Cardiac septum (tissue), 1 donor: ENCODE measurements around the gene ZNF324. TPM values are rescaled to one million over a fixed set of nuclear protein-coding genes. Genes with fewer than 3 reads are reported as not detected.
"Not testable (repeated sequence)": the region's sequence is repeated elsewhere in the genome, so short reads cannot be mapped to it uniquely, and the experiment has no call there.

ENCODE experiments used
- DNase-seq: peaks from one replicate; pipeline ENCODE4 v3.0.0-alpha.2; 2020; ENCODE audit warnings: low spot score
- intact Hi-C: fragments of 100-400 bp; cut with DNase I; formaldehyde crosslinking; loops from one replicate; pipeline ENCODE4 v1.14.0; 2022
- long read RNA-seq: library from polyadenylated mRNA; unstranded; transcript quantifications from one replicate; pipeline ENCODE4 v2.0.0, GENCODE V29; 2021
- total RNA-seq: library from RNA; stranded (reverse); fragmentation: NEBNext Ultra II Directional; extraction: Animal tissue kit (Norgen Biotek cat#: 25700); gene quantifications from one replicate; pipeline ENCODE4 v1.2.1, GENCODE V29; 2021
- donor health status: DM: no; HTN: no; CAD: no.

The ZNF324 gene
- total RNA-seq = 5.1 TPM
- long read RNA-seq, transcript ZNF324-201 (4 exons, 3,000 nt) = major isoform, 11 of 25 reads
- long read RNA-seq, partial matches to known transcripts = 14 of 25 reads
- long read RNA-seq, other reads (novel, unspliced or antisense) = 0 of 25 reads

GRCh38 chr19:58466760-58467589 lies at the start of gene ZNF324:
TSS of gene ZNF324 (plus strand) at chr19:58467080. CDS start at chr19:58469186, 2,106 bp downstream.
- intact Hi-C loops = loop anchor here (1.0 kb wide), 1 partner anchor 27 kb away; the partner anchor contains the start of gene ZNF132
- DNase-seq = peak; percentile 99

- intact Hi-C loops = no loop called here
These were observed 38.3 kb upstream of the ZNF324 start for GRCh38 chr19:58428617-58429016.

GRCh38 chr19:58429745-58430144 lies 37.1 kb upstream of the ZNF324 start:
- no peak for DNase-seq
- intact Hi-C loops = no loop called here

More at GRCh38 chr19:58428617-58429016, 38.3 kb upstream of the ZNF324 start:
- DNase-seq = no peak

GRCh38 chr19:58434217-58434616 lies 32.7 kb upstream of the ZNF324 start:
- no peak for DNase-seq

GRCh38 chr19:58439576-58440554 lies 27.0 kb upstream of the ZNF324 start, which contains the start of gene ZNF132:
TSS of gene ZNF132 (minus strand) at chr19:58440153. CDS start at chr19:58439821, 332 bp downstream.
- DNase-seq = peak; percentile 97
- intact Hi-C loops = loop anchor here (1.0 kb wide), 2 partner anchors 26 to 32 kb away; partner anchors contain the start of gene ZNF584

More at GRCh38 chr19:58434217-58434616, 32.7 kb upstream of the ZNF324 start:
- intact Hi-C loops = no loop called here

GRCh38 chr19:58440556-58440955 lies 26.3 kb upstream of the ZNF324 start:
- no peak for DNase-seq
- intact Hi-C loops = loop anchor here (1.0 kb wide), 2 partner anchors 26 to 32 kb away; partner anchors contain the start of gene ZNF584

GRCh38 chr19:58442986-58443385 lies 23.9 kb upstream of the ZNF324 start:
- not testable (repeated sequence) for DNase-seq

GRCh38 chr19:58448860-58449259 lies 18.0 kb upstream of the ZNF324 start:
- DNase-seq, intact Hi-C loops: not testable (repeated sequence)

More at GRCh38 chr19:58442986-58443385, 23.9 kb upstream of the ZNF324 start:
- intact Hi-C loops = not testable (repeated sequence)

- intact Hi-C loops, DNase-seq: not testable (repeated sequence)
These were observed 16.9 kb upstream of the ZNF324 start for GRCh38 chr19:58449980-58450379.

- DNase-seq = no peak
- intact Hi-C loops = no loop called here
These were observed 16.0 kb upstream of the ZNF324 start for GRCh38 chr19:58450856-58451357.

GRCh38 chr19:58451358-58452101 lies 15.3 kb upstream of the ZNF324 start, which contains the start of gene ZNF324B:
TSS of gene ZNF324B (plus strand) at chr19:58451622. CDS start at chr19:58453702, 2,080 bp downstream.
- peak; percentile 95 for DNase-seq
- intact Hi-C loops = no loop called here

GRCh38 chr19:58453743-58454142 lies 13.1 kb upstream of the ZNF324 start:
- DNase-seq = no peak
- intact Hi-C loops = no loop called here

GRCh38 chr19:58455306-58455705 lies 11.6 kb upstream of the ZNF324 start:
- no peak for DNase-seq
- intact Hi-C loops = no loop called here

GRCh38 chr19:58456111-58456510 lies 10.8 kb upstream of the ZNF324 start:
- intact Hi-C loops = no loop called here
- DNase-seq = no peak

- intact Hi-C loops = no loop called here
These were observed 6.8 kb upstream of the ZNF324 start for GRCh38 chr19:58460039-58460438.

GRCh38 chr19:58466089-58466759 lies 656 bp upstream of the ZNF324 start:
- DNase-seq = no peak
- intact Hi-C loops = loop anchor here (1.0 kb wide), 1 partner anchor 26 kb away; the partner anchor contains the start of gene ZNF132

More at GRCh38 chr19:58460039-58460438, 6.8 kb upstream of the ZNF324 start:
- no peak for DNase-seq

- no peak for DNase-seq
- intact Hi-C loops = no loop called here
These were observed 1.4 kb downstream of the ZNF324 start for GRCh38 chr19:58468216-58468839.
